HCT116 (cell line): ENCODE results near the gene IL20RA. TPM values are rescaled to one million over a fixed set of nuclear protein-coding genes. Genes with fewer than 3 reads are reported as not detected.

ENCODE experiments used
- ATAC-seq: fragments of 200-7000 bp; cut with Tn5 transposase; 2 replicates; pipeline ENCODE4 v1.9.1; 2020; ENCODE audit warnings: mild to moderate bottlenecking, moderate library complexity
- BruUV-seq: library from RNA; stranded (reverse); fragments of 400-500 nt; replicated peaks from 2 replicates; lab custom pipeline; 2021; lab: Mats Ljungman, UMichigan
- CTCF ChIA-PET: fragments of 300-600 bp; sonication (Branson Sonifier 250); formaldehyde crosslinking; loops from one replicate; lab custom pipeline; 2021; ENCODE audit warnings: antibody characterized with exemption; lab: Charles Lee
- POLR2A ChIA-PET: fragments of 300-600, 350-600 bp; sonication (Branson Sonifier 250); formaldehyde crosslinking; loops from one replicate; lab custom pipeline; 2021; ENCODE audit warnings: antibody characterized with exemption; lab: Charles Lee
- RAD21 ChIA-PET, 2 experiments: fragments of 300-600 bp; sonication (Branson Sonifier 250); formaldehyde crosslinking; loops; one replicate each; lab custom pipeline; 2023; ENCODE audit warnings: low total read pairs in 2 of 2; ENCODE audit not compliant: uncharacterized antibody in 2 of 2, unreplicated experiment in 2 of 2, low non-redundant PET in 1 of 2; lab: Charles Lee
- DNase-seq: peaks from one replicate; pipeline ENCODE4 v3.0.0-alpha.2; 2010; ENCODE audit warnings: low read depth, low spot score
- H2AFZ ChIP-seq: fragments of 200-600 bp; shearing (Covaris generic), sonication (generic); 2 replicates; pipeline ENCODE4 v1.6.1; 2017; ENCODE audit warnings: low read depth, mixed run types, mixed read lengths, antibody characterized with exemption, low read length; ENCODE audit not compliant: poor library complexity, severe bottlenecking
- H3K27ac ChIP-seq: 2 replicates; pipeline ENCODE4 v1.5.1; 2012; ENCODE audit warnings: low read depth, low read length
- H3K27me3 ChIP-seq: fragments of 200-600 bp; sonication (generic); 2 replicates; pipeline ENCODE4 v1.6.1; 2016; ENCODE audit warnings: mixed run types, low read length, mixed read lengths; ENCODE audit not compliant: insufficient read depth
- H3K36me3 ChIP-seq, 2 experiments: fragments of 200-500 bp in 1 of 2; fragments of 200-600 bp in 1 of 2; sonication (Bioruptor generic) in 1 of 2; sonication (generic) in 1 of 2; 2 replicates each; pipeline versions ENCODE4 v1.5.1 to v1.6.1; 2014 to 2016; ENCODE audit warnings: low read length in 2 of 2, inconsistent platforms in 1 of 2, mixed read lengths in 1 of 2, mixed run types in 1 of 2; ENCODE audit not compliant: insufficient read depth in 2 of 2, control insufficient read depth in 1 of 2
- H3K4me1 ChIP-seq, 2 experiments: fragments of 200-600 bp in 1 of 2; sonication (generic) in 1 of 2; 2 replicates each; pipeline versions ENCODE4 v1.5.1 to v1.6.1; 2012 to 2017; ENCODE audit warnings: low read length in 2 of 2, inconsistent platforms in 1 of 2, mild to moderate bottlenecking in 1 of 2, mixed read lengths in 1 of 2, mixed run types in 1 of 2, moderate library complexity in 1 of 2; ENCODE audit not compliant: insufficient read depth in 2 of 2, control insufficient read depth in 1 of 2
- H3K4me2 ChIP-seq: fragments of 200-600 bp; sonication (generic); 2 replicates; pipeline ENCODE4 v1.6.1; 2017; ENCODE audit warnings: mixed run types, low read length, mixed read lengths
- H3K4me3 ChIP-seq, 2 experiments: fragments of 200-600 bp in 1 of 2; sonication (generic) in 1 of 2; replicated peaks in 1 of 2; 2 replicates each; pipeline ENCODE4 v1.5.1; 2011 to 2016; ENCODE audit warnings: low read length in 2 of 2, control low read depth in 1 of 2, low read depth in 1 of 2, mild to moderate bottlenecking in 1 of 2, mixed read lengths in 1 of 2, mixed run types in 1 of 2
- H3K79me2 ChIP-seq: fragments of 200-600 bp; sonication (generic); 2 replicates; pipeline ENCODE4 v1.6.1; 2017; ENCODE audit warnings: mild to moderate bottlenecking, mixed run types, low read length, moderate library complexity, mixed read lengths; ENCODE audit not compliant: insufficient read depth
- H3K9ac ChIP-seq: fragments of 200-600 bp; sonication (generic); 2 replicates; pipeline ENCODE4 v1.6.1; 2016; ENCODE audit warnings: low read length, mixed read lengths
- H3K9me2 ChIP-seq: fragments of 200-600 bp; sonication (generic), shearing (Covaris generic); 2 replicates; pipeline ENCODE4 v1.6.1; 2017; ENCODE audit warnings: mixed run types, mild to moderate bottlenecking, moderate library complexity; ENCODE audit not compliant: insufficient read depth
- H3K9me3 ChIP-seq, 2 experiments: fragments of 200-500 bp in 1 of 2; fragments of 200-600 bp in 1 of 2; sonication (Bioruptor generic) in 1 of 2; sonication (generic) in 1 of 2; 2 replicates each; pipeline ENCODE4 v1.6.1; 2014 to 2017; ENCODE audit warnings: low read length in 2 of 2, mixed read lengths in 2 of 2, inconsistent platforms in 1 of 2, low read depth in 1 of 2, mild to moderate bottlenecking in 1 of 2, mixed run types in 1 of 2, moderate library complexity in 1 of 2; ENCODE audit not compliant: control insufficient read depth in 1 of 2, insufficient read depth in 1 of 2
- H4K20me1 ChIP-seq: fragments of 200-600 bp; sonication (generic), shearing (Covaris generic); 2 replicates; pipeline ENCODE4 v1.6.1; 2017; ENCODE audit warnings: mixed run types, mild to moderate bottlenecking, moderate library complexity; ENCODE audit not compliant: insufficient read depth
- CBX3 ChIP-seq: IDR thresholded peaks from 2 replicates; pipeline ENCODE4 v1.6.1; 2012; ENCODE audit warnings: low read depth
- CTCF ChIP-seq, 3 experiments: fragments of 200-600 bp in 1 of 3; sonication (generic) in 1 of 3; IDR thresholded peaks in 2 of 3; conservative IDR thresholded peaks in 1 of 3; 2 replicates each; pipeline ENCODE4 v1.5.1; 2012 to 2017; ENCODE audit warnings: low read depth in 2 of 3, low read length in 2 of 3, antibody characterized with exemption in 1 of 3, borderline replicate concordance in 1 of 3, control low read depth in 1 of 3, mild to moderate bottlenecking in 1 of 3, mixed read lengths in 1 of 3, mixed run types in 1 of 3, moderate library complexity in 1 of 3; ENCODE audit not compliant: insufficient read depth in 1 of 3
- EGR1 ChIP-seq: IDR thresholded peaks from 2 replicates; pipeline ENCODE4 v1.6.1; 2012; ENCODE audit warnings: low read depth
- ELF1 ChIP-seq: IDR thresholded peaks from 2 replicates; pipeline ENCODE4 v1.6.1; 2012; ENCODE audit warnings: low read depth, borderline replicate concordance
- EZH2 ChIP-seq: fragments of 200-600 bp; sonication (generic); IDR thresholded peaks from 2 replicates; pipeline ENCODE4 v1.6.1; 2017; ENCODE audit warnings: antibody characterized with exemption, mixed run types
- EZH2phosphoT487 ChIP-seq: fragments of 200-600 bp; IDR thresholded peaks from 2 replicates; pipeline ENCODE4 v1.6.1; 2018; ENCODE audit warnings: antibody characterized with exemption, borderline replicate concordance
- FOSL1 ChIP-seq: IDR thresholded peaks from 2 replicates; pipeline ENCODE4 v1.6.1; 2012; ENCODE audit warnings: low read depth
- JUND ChIP-seq: IDR thresholded peaks from 2 replicates; pipeline ENCODE4 v1.6.1; 2012
- MAX ChIP-seq: IDR thresholded peaks from 2 replicates; pipeline ENCODE4 v1.6.1; 2012
- POLR2A ChIP-seq: IDR thresholded peaks from 2 replicates; pipeline ENCODE4 v1.7.0; 2011; ENCODE audit warnings: borderline replicate concordance; ENCODE audit not compliant: insufficient read depth, insufficient read length; ENCODE audit errors: extremely low read depth
- SIN3A ChIP-seq: IDR thresholded peaks from 2 replicates; pipeline ENCODE4 v1.6.1; 2012; ENCODE audit warnings: low read depth
- SP1 ChIP-seq: IDR thresholded peaks from 2 replicates; pipeline ENCODE4 v1.6.1; 2012; ENCODE audit warnings: low read depth
- SRF ChIP-seq: IDR thresholded peaks from 2 replicates; pipeline ENCODE4 v1.6.1; 2012; ENCODE audit warnings: low read depth
- TCF7L2 ChIP-seq: IDR thresholded peaks from 2 replicates; pipeline ENCODE4 v1.7.0; 2011; ENCODE audit warnings: borderline replicate concordance, inconsistent platforms; ENCODE audit not compliant: insufficient read depth, insufficient read length; ENCODE audit errors: extremely low read depth
- YY1 ChIP-seq: IDR thresholded peaks from 2 replicates; pipeline ENCODE4 v1.6.1; 2011; ENCODE audit warnings: low read length, low read depth, moderate library complexity, mild to moderate bottlenecking; ENCODE audit not compliant: insufficient replicate concordance; ENCODE audit errors: extremely low read depth
- ZBTB33 ChIP-seq: IDR thresholded peaks from 2 replicates; pipeline ENCODE4 v1.6.1; 2011; ENCODE audit warnings: mild to moderate bottlenecking, low read length, moderate library complexity; ENCODE audit not compliant: insufficient replicate concordance; ENCODE audit errors: extremely low read depth
- ZNF274 ChIP-seq: fragments of 200-500 bp; sonication (Bioruptor generic); IDR thresholded peaks from 2 replicates; pipeline ENCODE4 v1.6.1; 2014; ENCODE audit warnings: mild to moderate bottlenecking, low read depth, low read length, inconsistent platforms
- intact Hi-C: fragments of 100-400 bp; cut with micrococcal nuclease; formaldehyde crosslinking; loops from 2 replicates; pipeline ENCODE4 v1.10.0; 2022
- total RNA-seq: library from RNA; stranded (reverse); gene quantifications from one replicate; pipeline ENCODE4 v1.2.1, GENCODE V29; 2021; ENCODE audit not compliant: unreplicated experiment

The IL20RA gene
- total RNA-seq, 1 experiment from 2014 or later: 1.1 TPM

GRCh38 chr6:137013031-137013430, 31.7 kb downstream of the IL20RA start:
- RAD21 ChIA-PET: no interaction called here
- no peaks in the 10 kb centered on the region for H3K4me1 ChIP-seq
- no peaks in the 10 kb centered on the region for H3K27me3 ChIP-seq
- intact Hi-C loops: loop anchor here (1.0 to 10.0 kb wide), 2 partner anchors 45 to 168 kb away; no protein-coding TSS in a partner anchor
- DNase-seq: no peak
- no peaks in the 10 kb centered on the region for H3K79me2 ChIP-seq
- no peaks in the 10 kb centered on the region for H3K36me3 ChIP-seq
- H3K4me3 ChIP-seq: no peak overlapping the region
- H3K27ac ChIP-seq: no peak overlapping the region
- TF ChIP-seq CBX3: no peak
- TF ChIP-seq ELF1: no peak
- TF ChIP-seq MAX: no peak
- no peak for TF ChIP-seq JUND
- no peak for TF ChIP-seq ZNF274
- TF ChIP-seq TCF7L2: no peak
- no peak for TF ChIP-seq FOSL1
- no peak for TF ChIP-seq EZH2
- no peak for TF ChIP-seq EGR1
- TF ChIP-seq EZH2phosphoT487: no peak
- no peak for TF ChIP-seq ZBTB33
- no peak for TF ChIP-seq POLR2A
- no peak for TF ChIP-seq YY1
- TF ChIP-seq SIN3A: no peak
- no peak for TF ChIP-seq SRF
- no peak for TF ChIP-seq SP1
- TF ChIP-seq CTCF (IDR thresholded peaks at IDR 0.05 in 2 of 3, conservative IDR thresholded peaks at IDR 0.05 in 1 of 3; ENCODE audit: borderline replicate concordance in 1 of 3, insufficient read depth in 1 of 3, low read depth in 2 of 3, low read length in 2 of 3): no peak
- TF ChIP-seq, all 23 proteins: peak for 0
- Histone ChIP-seq H3K9ac (no peak overlapping the region), H3K9me2 (no peaks in the 10 kb centered on the region), H3K4me2 (no peak overlapping the region), H4K20me1 (no peaks in the 10 kb centered on the region), H3K9me3 (no peaks in the 10 kb centered on the region), H2AFZ (no peak overlapping the region)
- BruUV-seq: no TSS peak
- ATAC-seq: no peak
- POLR2A ChIA-PET: no interaction called here
- CTCF ChIA-PET: interaction anchor here (0.8 to 2.5 kb wide), 8 partner anchors 14 to 369 kb away, joined by 3 to 11 read pairs (median 3); no protein-coding TSS in a partner anchor
